ENCODE results near the gene LSP1. TPM values are rescaled to one million over a fixed set of nuclear protein-coding genes. Genes with fewer than 3 reads are reported as not detected.

The LSP1 gene
- polyA plus RNA-seq, 1 donor = 20.5 TPM

DNA sequence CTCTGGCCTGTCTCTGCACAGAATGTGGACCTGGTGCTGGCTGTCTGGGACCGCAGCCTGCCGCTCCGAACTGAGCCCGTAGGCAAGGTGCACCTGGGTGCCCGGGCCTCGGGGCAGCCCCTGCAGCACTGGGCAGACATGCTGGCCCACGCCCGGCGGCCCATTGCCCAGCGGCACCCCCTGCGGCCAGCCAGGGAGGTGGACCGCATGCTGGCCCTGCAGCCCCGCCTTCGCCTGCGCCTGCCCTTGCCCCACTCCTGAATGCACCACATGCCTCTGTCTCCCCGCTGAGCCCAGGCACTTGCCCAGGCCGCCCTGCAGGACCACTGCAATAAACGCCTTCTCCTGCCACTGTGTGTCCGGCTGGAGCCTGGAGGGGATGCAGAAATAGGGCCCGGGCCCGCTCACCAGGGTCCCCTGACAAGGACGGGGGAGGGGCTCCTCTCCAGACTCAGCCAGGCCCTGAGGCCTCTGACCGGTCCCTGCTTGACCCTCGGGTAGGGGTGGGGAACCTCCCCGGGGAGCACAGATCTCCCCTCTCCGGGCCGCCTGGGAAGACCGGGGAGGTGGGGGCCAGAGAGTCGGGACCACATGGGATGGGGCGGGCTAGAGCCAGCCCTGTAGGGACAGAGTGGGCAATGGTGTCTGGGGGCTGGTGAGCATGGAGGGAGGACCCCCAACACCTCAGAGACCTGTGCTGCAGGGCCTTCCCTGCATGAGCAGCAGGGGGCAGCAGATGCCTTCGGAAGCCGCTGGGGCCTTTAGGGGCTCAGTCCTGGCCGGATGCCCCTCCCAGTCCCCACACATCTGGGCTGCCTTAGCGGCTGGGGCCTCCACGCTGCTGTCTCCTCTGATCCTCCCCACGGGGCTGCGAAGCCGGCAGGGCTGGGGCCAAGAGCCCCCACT is 15.5 kb upstream of the LSP1 start:
- H3K4me1 ChIP-seq (ENCODE audit: control insufficient read depth, insufficient read depth, low read length) = peaks cover 42% of the 10 kb centered on the region
- H3K9me3 ChIP-seq (ENCODE audit: control insufficient read depth, low read depth, low read length) = no peaks in the 10 kb centered on the region
- DNase-seq = peak; percentile 50 to 64
- no peak overlapping the region for H3K27ac ChIP-seq (ENCODE audit: low read length)
- H3K27me3 ChIP-seq (ENCODE audit: control insufficient read depth, insufficient read depth, low read length) = no peaks in the 10 kb centered on the region
- no peak overlapping the region for H3K4me3 ChIP-seq (ENCODE audit: low read length)
- no peaks in the 10 kb centered on the region for H3K36me3 ChIP-seq (ENCODE audit: control insufficient read depth, insufficient read depth, low read length)
- no CpG with 5 or more reads among the region's 38 CpGs for WGBS (ENCODE audit: insufficient coverage, low lambda C conversion rate)

- Histone ChIP-seq H3K36me3 (ENCODE audit: control insufficient read depth, insufficient read depth, low read length) (no peaks in the 10 kb centered on the region), H3K9me3 (ENCODE audit: control insufficient read depth, low read depth, low read length) (no peaks in the 10 kb centered on the region), H3K4me3 (ENCODE audit: low read length) (no peak overlapping the region), H3K27me3 (ENCODE audit: control insufficient read depth, insufficient read depth, low read length) (no peaks in the 10 kb centered on the region), H3K27ac (ENCODE audit: low read length) (no peak overlapping the region), H3K4me1 (ENCODE audit: control insufficient read depth, insufficient read depth, low read length) (peaks cover 36% of the 10 kb centered on the region)
- DNase-seq = no peak
- no CpG with 5 or more reads among the region's 17 CpGs for whole genome bisulfite sequencing (ENCODE audit: insufficient coverage, low lambda C conversion rate)
These were observed 14.8 kb upstream of the LSP1 start for GRCh38 chr11:1838077-1838425.

DNA sequence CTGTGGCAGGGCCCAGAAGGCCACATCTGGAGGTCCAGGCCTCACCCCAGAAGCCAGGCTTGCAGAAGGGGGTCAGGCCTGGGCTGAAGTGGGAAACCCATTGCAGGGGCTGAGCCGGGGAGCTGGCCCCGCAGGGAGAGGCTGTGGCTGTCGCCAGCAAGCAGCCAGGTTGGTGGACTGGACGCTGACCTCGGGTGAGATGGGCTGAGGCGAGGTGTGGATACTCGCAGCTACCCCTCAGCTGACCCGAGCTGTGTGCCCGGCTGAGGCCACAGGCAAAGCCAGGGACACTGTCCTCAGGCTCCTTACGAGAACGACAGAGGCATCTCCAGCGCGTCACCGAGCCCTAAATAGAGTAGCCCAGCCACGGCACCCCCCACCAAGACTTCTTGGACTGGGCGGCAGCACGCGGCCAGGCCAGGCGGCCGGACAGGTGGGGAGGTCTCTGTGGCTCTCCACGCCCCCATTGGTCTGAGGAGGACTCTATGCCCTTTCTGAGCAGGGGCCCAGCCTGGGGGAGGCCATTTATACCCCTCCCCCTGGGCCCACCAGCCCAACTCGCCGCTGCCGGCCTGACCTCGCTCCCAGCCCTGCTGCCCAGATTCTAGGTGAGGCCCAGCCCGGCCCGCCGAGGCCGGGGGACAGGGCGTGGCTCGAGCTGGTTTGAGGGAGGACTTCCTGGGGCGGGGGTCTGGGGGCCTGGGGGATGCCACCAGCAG is 14.3 kb upstream of the LSP1 start, which contains the start of gene TNNI2:
TSS of gene TNNI2 (plus strand) at position 556 of the 719 bp plus-strand sequence. CDS start 716 bp downstream, outside the sequence.
- H3K27ac ChIP-seq (ENCODE audit: low read length) = no peak within 1 kb of the TSS
- H3K4me3 ChIP-seq (ENCODE audit: low read length) = no peak within 1 kb of the TSS
- H3K36me3 ChIP-seq (ENCODE audit: control insufficient read depth, insufficient read depth, low read length) = no peaks in the 10 kb centered on the region
- no CpG with 5 or more reads among the region's 32 CpGs for WGBS (ENCODE audit: insufficient coverage, low lambda C conversion rate)
- H3K9me3 ChIP-seq (ENCODE audit: control insufficient read depth, low read depth, low read length) = no peaks in the 10 kb centered on the region
- H3K27me3 ChIP-seq (ENCODE audit: control insufficient read depth, insufficient read depth, low read length) = no peaks in the 10 kb centered on the region
- peaks cover 31% of the 10 kb centered on the region for H3K4me1 ChIP-seq (ENCODE audit: control insufficient read depth, insufficient read depth, low read length)
- no peak for DNase-seq

GRCh38 chr11:1839204-1839923 is 13.5 kb upstream of the LSP1 start:
- Histone ChIP-seq H3K9me3 (ENCODE audit: control insufficient read depth, low read depth, low read length) (no peaks in the 10 kb centered on the region), H3K4me3 (ENCODE audit: low read length) (no peak overlapping the region), H3K4me1 (ENCODE audit: control insufficient read depth, insufficient read depth, low read length) (peaks cover 26% of the 10 kb centered on the region), H3K36me3 (ENCODE audit: control insufficient read depth, insufficient read depth, low read length) (no peaks in the 10 kb centered on the region), H3K27ac (ENCODE audit: low read length) (no peak overlapping the region), H3K27me3 (ENCODE audit: control insufficient read depth, insufficient read depth, low read length) (no peaks in the 10 kb centered on the region)
- no peak for DNase-seq
- WGBS (ENCODE audit: insufficient coverage, low lambda C conversion rate) = no CpG with 5 or more reads among the region's 12 CpGs

DNA sequence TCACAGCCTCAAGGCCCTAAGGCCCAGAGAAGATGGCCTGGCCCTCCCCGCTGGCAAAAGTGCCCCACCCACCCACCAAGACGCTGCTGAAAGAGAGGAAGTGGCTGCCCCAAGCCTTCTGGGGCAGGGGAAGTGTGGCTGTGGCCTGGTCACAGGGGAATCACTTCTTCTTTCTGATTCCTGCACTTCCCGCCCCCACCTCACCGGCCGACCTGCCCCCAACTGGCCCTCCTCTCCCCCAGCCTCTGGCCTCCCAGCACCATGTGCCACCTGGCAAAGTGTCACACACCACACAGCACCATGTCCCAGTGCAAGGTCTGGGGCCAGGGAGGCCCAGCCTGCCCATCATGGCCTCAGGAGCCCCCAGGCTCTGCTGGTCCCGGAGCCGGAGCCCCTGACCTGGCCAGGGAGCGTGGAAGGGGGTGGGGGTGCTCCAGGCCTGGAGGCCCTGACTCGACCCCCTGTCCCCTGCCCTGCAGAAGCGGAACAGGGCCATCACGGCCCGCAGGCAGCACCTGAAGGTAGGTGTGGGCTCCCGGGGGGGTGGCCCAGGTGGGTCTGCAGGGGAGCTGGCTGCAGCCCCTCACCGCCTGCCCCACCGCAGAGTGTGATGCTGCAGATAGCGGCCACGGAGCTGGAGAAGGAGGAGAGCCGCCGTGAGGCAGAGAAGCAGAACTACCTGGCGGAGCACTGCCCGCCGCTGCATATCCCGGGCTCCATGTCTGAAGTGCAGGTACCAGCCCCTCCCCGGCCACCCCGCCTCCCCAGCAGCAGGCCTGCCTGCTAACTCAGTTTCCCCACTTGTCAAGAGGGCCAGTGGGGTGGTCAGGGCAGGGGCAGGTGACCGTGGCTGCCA is 12.7 kb upstream of the LSP1 start:
- H3K4me1 ChIP-seq (ENCODE audit: control insufficient read depth, insufficient read depth, low read length) = peaks cover 25% of the 10 kb centered on the region
- WGBS (ENCODE audit: insufficient coverage, low lambda C conversion rate) = no CpG with 5 or more reads among the region's 26 CpGs
- no peaks in the 10 kb centered on the region for H3K36me3 ChIP-seq (ENCODE audit: control insufficient read depth, insufficient read depth, low read length)
- no peak overlapping the region for H3K27ac ChIP-seq (ENCODE audit: low read length)
- no peak overlapping the region for H3K4me3 ChIP-seq (ENCODE audit: low read length)
- DNase-seq = no peak
- no peaks in the 10 kb centered on the region for H3K9me3 ChIP-seq (ENCODE audit: control insufficient read depth, low read depth, low read length)
- H3K27me3 ChIP-seq (ENCODE audit: control insufficient read depth, insufficient read depth, low read length) = no peaks in the 10 kb centered on the region

DNA sequence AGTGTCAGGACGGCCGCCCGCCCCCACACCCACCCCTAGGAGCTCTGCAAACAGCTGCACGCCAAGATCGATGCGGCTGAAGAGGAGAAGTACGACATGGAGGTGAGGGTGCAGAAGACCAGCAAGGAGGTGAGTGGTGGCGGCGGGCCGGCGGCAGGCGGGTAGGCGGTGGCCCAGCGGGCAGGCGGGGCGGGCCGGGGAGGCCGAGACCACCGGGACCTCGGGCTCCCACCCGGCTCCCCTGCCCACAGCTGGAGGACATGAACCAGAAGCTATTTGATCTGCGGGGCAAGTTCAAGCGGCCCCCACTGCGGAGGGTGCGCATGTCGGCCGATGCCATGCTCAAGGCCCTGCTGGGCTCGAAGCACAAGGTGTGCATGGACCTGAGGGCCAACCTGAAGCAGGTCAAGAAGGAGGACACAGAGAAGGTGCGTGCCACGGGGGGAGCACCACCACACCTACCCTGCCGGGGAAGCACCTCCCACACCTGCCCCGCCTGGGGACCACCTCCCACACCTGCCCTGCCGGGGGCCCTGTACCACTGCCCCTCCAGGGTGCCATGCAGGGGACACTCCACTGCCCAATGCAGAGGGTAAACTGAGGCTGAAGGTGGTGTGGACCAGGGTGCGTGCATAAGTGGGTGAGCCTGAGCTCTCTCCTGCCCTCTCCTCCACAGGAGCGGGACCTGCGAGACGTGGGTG is 12.0 kb upstream of the LSP1 start:
- Histone ChIP-seq H3K4me3 (ENCODE audit: low read length) (no peak overlapping the region), H3K9me3 (ENCODE audit: control insufficient read depth, low read depth, low read length) (no peaks in the 10 kb centered on the region), H3K27me3 (ENCODE audit: control insufficient read depth, insufficient read depth, low read length) (no peaks in the 10 kb centered on the region), H3K27ac (ENCODE audit: low read length) (no peak overlapping the region), H3K4me1 (ENCODE audit: control insufficient read depth, insufficient read depth, low read length) (peaks cover 21% of the 10 kb centered on the region), H3K36me3 (ENCODE audit: control insufficient read depth, insufficient read depth, low read length) (no peaks in the 10 kb centered on the region)
- DNase-seq = no peak
- no CpG with 5 or more reads among the region's 37 CpGs for WGBS (ENCODE audit: insufficient coverage, low lambda C conversion rate)

- no CpG with 5 or more reads among the region's 19 CpGs for WGBS (ENCODE audit: insufficient coverage, low lambda C conversion rate)
- H3K27ac ChIP-seq (ENCODE audit: low read length) = no peak overlapping the region
- no peaks in the 10 kb centered on the region for H3K9me3 ChIP-seq (ENCODE audit: control insufficient read depth, low read depth, low read length)
- no peaks in the 10 kb centered on the region for H3K36me3 ChIP-seq (ENCODE audit: control insufficient read depth, insufficient read depth, low read length)
- no peak overlapping the region for H3K4me3 ChIP-seq (ENCODE audit: low read length)
- no peak for DNase-seq
- no peaks in the 10 kb centered on the region for H3K27me3 ChIP-seq (ENCODE audit: control insufficient read depth, insufficient read depth, low read length)
- H3K4me1 ChIP-seq (ENCODE audit: control insufficient read depth, insufficient read depth, low read length) = peaks cover 21% of the 10 kb centered on the region
These were observed 11.3 kb upstream of the LSP1 start for GRCh38 chr11:1841511-1842148.

- no peak overlapping the region for H3K27ac ChIP-seq (ENCODE audit: low read length)
- WGBS (ENCODE audit: insufficient coverage, low lambda C conversion rate) = no CpG with 5 or more reads among the region's 29 CpGs
- H3K36me3 ChIP-seq (ENCODE audit: control insufficient read depth, insufficient read depth, low read length) = no peaks in the 10 kb centered on the region
- no peaks in the 10 kb centered on the region for H3K27me3 ChIP-seq (ENCODE audit: control insufficient read depth, insufficient read depth, low read length)
- DNase-seq = no peak
- no peaks in the 10 kb centered on the region for H3K9me3 ChIP-seq (ENCODE audit: control insufficient read depth, low read depth, low read length)
- no peak overlapping the region for H3K4me3 ChIP-seq (ENCODE audit: low read length)
- peaks cover 20% of the 10 kb centered on the region for H3K4me1 ChIP-seq (ENCODE audit: control insufficient read depth, insufficient read depth, low read length)
These were observed 10.5 kb upstream of the LSP1 start for GRCh38 chr11:1842149-1843097.

Data from large intestine (tissue), 3 donors.